ENCODE data around the gene STXBP2.
A peak's percentile ranks its signal among the peaks of the same experiment; 100 is the strongest.

STXBP2 gene

DNA sequence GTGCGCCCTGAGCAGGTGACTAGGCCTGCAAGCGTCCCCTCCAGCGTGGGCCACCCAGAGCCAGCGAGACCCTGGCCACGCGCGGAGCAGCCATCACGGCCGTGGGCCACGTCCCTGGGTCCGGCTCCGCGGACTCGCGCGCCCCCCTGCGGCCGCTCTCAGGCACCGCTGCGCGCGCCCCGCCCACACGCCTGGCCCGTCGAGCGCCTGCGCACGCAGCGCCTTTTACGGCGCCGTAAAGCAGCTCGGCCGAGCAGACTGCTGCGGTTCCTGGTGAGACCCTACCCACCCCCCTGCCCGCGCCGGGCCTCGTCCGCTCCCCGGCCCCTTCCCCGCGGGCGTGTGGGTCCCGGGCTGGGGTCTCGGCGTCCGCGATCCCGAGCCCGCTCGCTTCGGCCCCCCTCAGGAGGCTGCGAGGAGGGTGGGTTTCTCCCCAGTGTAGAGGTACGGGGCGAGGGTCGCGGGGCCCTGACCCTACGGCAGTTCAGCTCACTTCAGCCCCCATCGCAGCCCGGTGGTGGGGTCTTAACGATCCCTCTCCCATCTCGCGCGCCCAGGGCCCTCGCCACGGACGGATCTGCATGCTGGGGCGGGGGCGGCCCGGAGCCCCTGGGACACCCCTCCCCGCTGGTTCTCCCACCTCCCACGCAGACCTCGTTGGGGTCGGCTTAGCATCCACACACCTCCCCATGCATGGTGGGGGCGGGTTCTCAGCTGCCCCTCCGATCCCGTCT, 43.9 kb downstream of the STXBP2 start, which contains the start of gene TRAPPC5 (continued):
- TF ChIP-seq, protein P1, sequence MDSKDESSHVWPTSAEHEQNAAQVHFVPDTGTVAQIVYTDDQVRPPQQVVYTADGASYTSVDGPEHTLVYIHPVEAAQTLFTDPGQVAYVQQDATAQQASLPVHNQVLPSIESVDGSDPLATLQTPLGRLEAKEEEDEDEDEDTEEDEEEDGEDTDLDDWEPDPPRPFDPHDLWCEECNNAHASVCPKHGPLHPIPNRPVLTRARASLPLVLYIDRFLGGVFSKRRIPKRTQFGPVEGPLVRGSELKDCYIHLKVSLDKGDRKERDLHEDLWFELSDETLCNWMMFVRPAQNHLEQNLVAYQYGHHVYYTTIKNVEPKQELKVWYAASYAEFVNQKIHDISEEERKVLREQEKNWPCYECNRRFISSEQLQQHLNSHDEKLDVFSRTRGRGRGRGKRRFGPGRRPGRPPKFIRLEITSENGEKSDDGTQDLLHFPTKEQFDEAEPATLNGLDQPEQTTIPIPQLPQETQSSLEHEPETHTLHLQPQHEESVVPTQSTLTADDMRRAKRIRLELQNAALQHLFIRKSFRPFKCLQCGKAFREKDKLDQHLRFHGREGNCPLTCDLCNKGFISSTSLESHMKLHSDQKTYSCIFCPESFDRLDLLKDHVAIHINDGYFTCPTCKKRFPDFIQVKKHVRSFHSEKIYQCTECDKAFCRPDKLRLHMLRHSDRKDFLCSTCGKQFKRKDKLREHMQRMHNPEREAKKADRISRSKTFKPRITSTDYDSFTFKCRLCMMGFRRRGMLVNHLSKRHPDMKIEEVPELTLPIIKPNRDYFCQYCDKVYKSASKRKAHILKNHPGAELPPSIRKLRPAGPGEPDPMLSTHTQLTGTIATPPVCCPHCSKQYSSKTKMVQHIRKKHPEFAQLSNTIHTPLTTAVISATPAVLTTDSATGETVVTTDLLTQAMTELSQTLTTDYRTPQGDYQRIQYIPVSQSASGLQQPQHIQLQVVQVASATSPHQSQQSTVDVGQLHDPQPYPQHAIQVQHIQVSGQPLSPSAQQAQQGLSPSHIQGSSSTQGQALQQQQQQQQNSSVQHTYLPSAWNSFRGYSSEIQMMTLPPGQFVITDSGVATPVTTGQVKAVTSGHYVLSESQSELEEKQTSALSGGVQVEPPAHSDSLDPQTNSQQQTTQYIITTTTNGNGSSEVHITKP (tag by site-specific recombination; IDR thresholded peaks at IDR 0.05): no peak
- TF ChIP-seq, protein P2, sequence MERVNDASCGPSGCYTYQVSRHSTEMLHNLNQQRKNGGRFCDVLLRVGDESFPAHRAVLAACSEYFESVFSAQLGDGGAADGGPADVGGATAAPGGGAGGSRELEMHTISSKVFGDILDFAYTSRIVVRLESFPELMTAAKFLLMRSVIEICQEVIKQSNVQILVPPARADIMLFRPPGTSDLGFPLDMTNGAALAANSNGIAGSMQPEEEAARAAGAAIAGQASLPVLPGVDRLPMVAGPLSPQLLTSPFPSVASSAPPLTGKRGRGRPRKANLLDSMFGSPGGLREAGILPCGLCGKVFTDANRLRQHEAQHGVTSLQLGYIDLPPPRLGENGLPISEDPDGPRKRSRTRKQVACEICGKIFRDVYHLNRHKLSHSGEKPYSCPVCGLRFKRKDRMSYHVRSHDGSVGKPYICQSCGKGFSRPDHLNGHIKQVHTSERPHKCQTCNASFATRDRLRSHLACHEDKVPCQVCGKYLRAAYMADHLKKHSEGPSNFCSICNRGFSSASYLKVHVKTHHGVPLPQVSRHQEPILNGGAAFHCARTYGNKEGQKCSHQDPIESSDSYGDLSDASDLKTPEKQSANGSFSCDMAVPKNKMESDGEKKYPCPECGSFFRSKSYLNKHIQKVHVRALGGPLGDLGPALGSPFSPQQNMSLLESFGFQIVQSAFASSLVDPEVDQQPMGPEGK (tag by site-specific recombination; IDR thresholded peaks at IDR 0.05): peak; percentile 72; the same call in 1 of the 2 replicates
- TF ChIP-seq IKZF3 (tag by site-specific recombination; IDR thresholded peaks at IDR 0.05) (peak; percentile 69; the same call in 1 of the 2 replicates), ZNF785 (tag by site-specific recombination; IDR thresholded peaks at IDR 0.05) (peak; percentile 53; the same call in 1 of the 2 replicates), ZNF10 (tag by site-specific recombination; IDR thresholded peaks at IDR 0.05) (0 out of 2 replicates have a peak, but pooled peaks have one; percentile 19), SP3 (tag by site-specific recombination; IDR thresholded peaks at IDR 0.05) (peak; percentile 38; the same call in 1 of the 2 replicates), ZNF654 (tag by site-specific recombination; IDR thresholded peaks at IDR 0.05; ENCODE audit: low read depth) (peak; percentile 25; the same call in 1 of the 2 replicates), ZNF792 (tag by site-specific recombination; IDR thresholded peaks at IDR 0.05) (no peak), ZNF335 (tag by site-specific recombination; conservative IDR thresholded peaks at IDR 0.05) (peak; percentile 51; the same call in 1 of the 2 replicates), ZBTB20 (tag by site-specific recombination; IDR thresholded peaks at IDR 0.05) (peak; percentile 43; the same call in 1 of the 2 replicates), ZIC2 (tag by site-specific recombination; IDR thresholded peaks at IDR 0.05) (peak; percentile 24), ZNF660 (tag by site-specific recombination; IDR thresholded peaks at IDR 0.05) (peak; percentile 14), ZNF571 (tag by site-specific recombination; IDR thresholded peaks at IDR 0.05) (no peak), ZSCAN30 (tag by site-specific recombination; IDR thresholded peaks at IDR 0.05) (peak; percentile 86; the same call in 1 of the 2 replicates), ZBTB7A (tag by site-specific recombination; IDR thresholded peaks at IDR 0.05; ENCODE audit: low read depth) (peak; percentile 83; the same call in 1 of the 2 replicates), ZNF394 (tag by site-specific recombination; IDR thresholded peaks at IDR 0.05; ENCODE audit: borderline replicate concordance) (no peak), ZNF175 (tag by site-specific recombination; IDR thresholded peaks at IDR 0.05) (no peak)
- TF ChIP-seq, protein P3, sequence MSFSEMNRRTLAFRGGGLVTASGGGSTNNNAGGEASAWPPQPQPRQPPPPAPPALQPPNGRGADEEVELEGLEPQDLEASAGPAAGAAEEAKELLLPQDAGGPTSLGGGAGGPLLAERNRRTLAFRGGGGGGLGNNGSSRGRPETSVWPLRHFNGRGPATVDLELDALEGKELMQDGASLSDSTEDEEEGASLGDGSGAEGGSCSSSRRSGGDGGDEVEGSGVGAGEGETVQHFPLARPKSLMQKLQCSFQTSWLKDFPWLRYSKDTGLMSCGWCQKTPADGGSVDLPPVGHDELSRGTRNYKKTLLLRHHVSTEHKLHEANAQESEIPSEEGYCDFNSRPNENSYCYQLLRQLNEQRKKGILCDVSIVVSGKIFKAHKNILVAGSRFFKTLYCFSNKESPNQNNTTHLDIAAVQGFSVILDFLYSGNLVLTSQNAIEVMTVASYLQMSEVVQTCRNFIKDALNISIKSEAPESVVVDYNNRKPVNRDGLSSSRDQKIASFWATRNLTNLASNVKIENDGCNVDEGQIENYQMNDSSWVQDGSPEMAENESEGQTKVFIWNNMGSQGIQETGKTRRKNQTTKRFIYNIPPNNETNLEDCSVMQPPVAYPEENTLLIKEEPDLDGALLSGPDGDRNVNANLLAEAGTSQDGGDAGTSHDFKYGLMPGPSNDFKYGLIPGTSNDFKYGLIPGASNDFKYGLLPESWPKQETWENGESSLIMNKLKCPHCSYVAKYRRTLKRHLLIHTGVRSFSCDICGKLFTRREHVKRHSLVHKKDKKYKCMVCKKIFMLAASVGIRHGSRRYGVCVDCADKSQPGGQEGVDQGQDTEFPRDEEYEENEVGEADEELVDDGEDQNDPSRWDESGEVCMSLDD (tag by site-specific recombination; IDR thresholded peaks at IDR 0.05): peak; percentile 35; the same call in 1 of the 2 replicates
- TF ChIP-seq, protein P4, sequence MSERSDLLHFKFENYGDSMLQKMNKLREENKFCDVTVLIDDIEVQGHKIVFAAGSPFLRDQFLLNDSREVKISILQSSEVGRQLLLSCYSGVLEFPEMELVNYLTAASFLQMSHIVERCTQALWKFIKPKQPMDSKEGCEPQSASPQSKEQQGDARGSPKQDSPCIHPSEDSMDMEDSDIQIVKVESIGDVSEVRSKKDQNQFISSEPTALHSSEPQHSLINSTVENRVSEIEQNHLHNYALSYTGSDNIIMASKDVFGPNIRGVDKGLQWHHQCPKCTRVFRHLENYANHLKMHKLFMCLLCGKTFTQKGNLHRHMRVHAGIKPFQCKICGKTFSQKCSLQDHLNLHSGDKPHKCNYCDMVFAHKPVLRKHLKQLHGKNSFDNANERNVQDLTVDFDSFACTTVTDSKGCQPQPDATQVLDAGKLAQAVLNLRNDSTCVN (tag by site-specific recombination; optimal IDR thresholded peaks at IDR 0.05): peak; percentile 61
- TF ChIP-seq, protein P5, sequence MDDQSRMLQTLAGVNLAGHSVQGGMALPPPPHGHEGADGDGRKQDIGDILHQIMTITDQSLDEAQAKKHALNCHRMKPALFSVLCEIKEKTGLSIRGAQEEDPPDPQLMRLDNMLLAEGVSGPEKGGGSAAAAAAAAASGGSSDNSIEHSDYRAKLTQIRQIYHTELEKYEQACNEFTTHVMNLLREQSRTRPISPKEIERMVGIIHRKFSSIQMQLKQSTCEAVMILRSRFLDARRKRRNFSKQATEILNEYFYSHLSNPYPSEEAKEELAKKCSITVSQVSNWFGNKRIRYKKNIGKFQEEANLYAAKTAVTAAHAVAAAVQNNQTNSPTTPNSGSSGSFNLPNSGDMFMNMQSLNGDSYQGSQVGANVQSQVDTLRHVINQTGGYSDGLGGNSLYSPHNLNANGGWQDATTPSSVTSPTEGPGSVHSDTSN (CRISPR knock-in tag; IDR thresholded peaks at IDR 0.05): 0 out of 2 replicates have a peak, but pooled peaks have one; percentile 76
